GM18861 (cell line): ENCODE data around the gene BIRC7.
"Not testable (repeated sequence)": the region's sequence is repeated elsewhere in the genome, so short reads cannot be mapped to it uniquely, and the experiment has no call there.

ENCODE experiments used
- ATAC-seq: cut with Tn5 transposase; IDR thresholded peaks from one replicate; pipeline ENCODE4 v1.9.1; 2021; ENCODE audit not compliant: unreplicated experiment

The BIRC7 gene

GRCh38 chr20:63246490-63247288 is 11.0 kb downstream of the BIRC7 start:
- ATAC-seq: no peak

DNA sequence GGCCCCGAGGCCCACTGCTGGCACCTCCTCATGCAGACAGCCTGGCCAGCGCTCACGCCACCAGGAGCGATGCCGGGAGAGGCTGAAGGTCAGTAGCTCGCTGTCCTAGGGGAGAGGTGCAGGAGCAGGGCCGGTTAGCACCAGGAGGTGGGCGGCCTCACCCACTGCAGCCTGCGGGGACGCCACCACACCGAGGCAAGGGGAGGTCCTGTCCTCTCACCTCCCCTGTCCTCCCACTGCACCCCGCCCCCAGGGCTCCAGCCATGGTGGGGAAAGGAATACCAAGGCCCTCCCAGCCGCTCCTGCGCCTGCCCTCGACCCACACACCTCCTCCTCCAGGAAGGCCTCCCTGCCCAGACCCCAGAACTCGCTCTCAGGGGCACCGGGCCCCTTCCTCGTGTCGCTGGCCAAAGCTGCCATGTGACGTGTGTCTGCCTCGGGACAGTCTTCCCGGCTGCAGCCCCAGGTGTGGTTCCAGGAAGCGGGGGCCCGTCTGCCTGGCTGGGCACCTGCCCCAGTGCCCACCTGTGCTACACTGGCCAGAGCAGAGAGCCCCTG is 12.0 kb downstream of the BIRC7 start:
- no peak for ATAC-seq

- no peak for ATAC-seq
Measured at GRCh38 chr20:63248835-63249591, 13.3 kb downstream of the BIRC7 start.

- no peak for ATAC-seq
Measured at GRCh38 chr20:63249891-63250290, 14.2 kb downstream of the BIRC7 start.

DNA sequence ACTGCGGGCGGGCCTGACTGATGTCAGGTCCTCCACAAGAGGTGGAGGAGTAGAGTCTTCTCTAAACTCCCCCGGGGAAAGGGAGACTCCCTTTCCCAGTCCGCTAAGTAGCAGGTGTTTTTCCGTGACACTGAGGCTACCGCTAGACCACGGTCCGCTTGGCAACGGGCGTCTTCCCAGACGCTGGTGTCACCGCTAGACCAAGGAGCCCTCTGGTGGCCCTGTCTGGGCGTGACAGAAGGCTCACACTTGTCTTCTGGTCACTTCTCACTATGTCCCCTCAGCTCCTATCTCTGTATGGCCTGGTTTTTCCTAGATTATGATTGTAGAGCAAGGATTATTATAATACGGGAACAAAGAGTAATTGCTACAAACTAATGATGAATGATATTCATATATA is 15.6 kb downstream of the BIRC7 start:
- ATAC-seq: not testable (repeated sequence)

- no peak for ATAC-seq
Measured at GRCh38 chr20:63252284-63252711, 16.6 kb downstream of the BIRC7 start.

DNA sequence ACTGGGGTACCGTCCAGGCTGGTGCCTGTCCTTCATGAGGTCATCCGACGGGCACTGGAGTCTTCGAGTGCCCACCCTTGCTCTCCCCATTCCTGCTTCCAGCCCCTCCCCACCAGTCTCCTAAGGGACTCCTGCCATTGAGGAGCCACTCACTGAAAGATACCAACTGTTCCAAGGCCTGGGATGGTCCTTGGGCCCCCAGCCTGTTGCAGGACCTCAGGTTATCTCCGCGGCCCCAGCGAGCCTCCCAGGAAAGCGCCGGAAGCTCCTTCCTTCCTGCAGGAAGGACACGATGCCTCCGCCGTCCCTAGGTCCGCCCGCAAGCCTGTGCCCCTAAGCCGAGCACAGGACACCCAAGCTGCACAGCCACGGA is 17.3 kb downstream of the BIRC7 start:
- no peak for ATAC-seq

GRCh38 chr20:63253438-63254231 is 17.9 kb downstream of the BIRC7 start:
- ATAC-seq: no peak

DNA sequence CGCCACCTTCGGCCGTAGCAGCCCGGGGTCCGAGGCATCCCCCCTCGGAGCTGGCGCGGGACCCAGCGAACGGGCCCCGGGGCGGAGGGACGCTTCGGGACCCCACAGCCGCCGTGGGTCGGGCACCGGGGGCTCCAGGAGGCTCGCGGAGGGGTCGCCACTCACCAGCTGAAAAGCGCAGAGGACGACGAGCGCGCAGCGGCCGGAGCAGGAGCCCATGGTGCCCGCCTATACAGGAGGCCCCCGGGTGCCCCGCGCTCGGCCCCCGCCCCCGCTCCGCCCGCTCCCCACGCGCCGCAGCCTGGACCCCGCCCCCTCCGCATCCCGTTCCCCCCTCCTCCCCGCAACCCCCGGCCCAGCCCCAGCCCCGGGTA is 18.5 kb downstream of the BIRC7 start, which contains the start of gene NKAIN4:
Gene NKAIN4 (minus strand): TSS at position 232 of the 374 bp plus-strand sequence. CDS start 13 bp downstream, at position 219.
- no peak for ATAC-seq

DNA sequence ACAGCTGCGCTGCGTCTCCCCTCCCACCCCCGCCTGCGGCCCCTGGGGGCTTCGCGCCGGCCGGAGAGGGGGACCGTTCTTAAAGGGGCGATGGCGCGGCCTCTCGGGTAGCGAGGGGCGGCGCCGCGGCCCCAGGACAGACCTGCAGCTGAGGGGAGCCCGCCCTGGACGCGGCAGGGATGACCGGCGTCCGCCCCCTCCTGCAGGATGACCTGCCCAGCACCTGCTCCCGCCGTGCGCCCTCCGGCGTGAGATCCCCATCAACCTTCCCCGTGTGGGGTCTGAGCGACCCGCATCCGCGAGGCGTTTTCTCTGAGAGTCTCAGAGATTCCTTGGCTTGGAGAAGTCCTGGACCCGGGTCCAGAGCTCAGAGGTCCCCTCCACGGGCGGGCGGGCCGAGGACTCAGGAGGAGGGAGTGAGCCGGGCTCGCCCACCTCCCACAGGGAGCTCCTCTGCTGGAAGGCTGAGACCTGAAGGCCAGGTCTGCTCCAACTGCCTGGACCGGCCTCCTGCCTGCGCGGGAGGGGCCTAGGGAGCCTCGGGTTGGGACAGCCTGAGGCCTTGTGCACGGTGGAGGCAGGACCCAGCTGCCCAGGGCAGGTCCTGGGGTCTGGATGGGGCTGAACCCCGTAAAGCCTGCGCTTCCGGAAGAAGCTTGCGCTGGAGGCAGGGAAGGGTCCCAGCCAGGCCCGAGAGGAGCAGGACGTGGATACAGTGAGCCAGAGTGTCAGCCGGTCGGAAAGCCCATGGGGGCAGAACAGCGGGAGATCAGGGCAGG is 19.1 kb downstream of the BIRC7 start:
- ATAC-seq: no peak

DNA sequence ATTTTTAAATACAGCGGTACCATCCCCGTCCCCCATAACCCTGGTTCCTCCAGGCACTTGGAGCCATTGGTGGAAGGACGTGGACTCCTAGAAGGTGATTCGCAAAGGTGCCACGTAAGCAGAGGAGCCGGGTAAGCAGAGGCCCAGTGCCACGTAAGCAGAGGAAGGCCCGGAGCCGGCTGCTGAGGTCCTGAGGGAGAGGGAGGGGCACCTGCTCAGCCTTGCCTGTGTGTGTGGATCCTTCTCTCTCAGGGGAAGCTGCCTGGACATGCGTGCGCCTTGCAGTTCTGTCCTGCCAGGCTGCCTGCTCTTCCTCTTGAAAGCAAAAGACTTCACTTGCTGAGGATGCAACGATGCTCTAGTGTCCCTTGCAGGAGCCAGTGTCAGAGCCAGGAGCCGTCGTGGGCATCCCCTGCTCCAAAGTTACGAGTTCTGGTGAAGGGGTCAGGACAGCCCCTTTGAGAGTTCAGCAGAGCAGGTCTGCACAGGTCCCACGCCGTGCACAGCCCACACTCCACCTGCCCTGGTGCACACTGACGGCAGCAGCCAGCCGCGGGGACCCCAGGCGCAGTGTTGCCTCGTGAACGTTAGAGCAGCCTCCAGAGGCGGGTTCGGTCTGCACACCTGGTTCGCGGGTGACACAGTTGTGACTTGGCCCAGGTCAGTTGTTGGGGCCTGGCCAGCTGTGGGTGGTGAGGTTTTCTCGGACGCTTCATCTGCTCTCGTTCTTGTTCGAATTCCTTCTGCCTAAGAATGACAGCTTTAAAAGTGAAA is 20.4 kb downstream of the BIRC7 start:
- ATAC-seq: no peak

DNA sequence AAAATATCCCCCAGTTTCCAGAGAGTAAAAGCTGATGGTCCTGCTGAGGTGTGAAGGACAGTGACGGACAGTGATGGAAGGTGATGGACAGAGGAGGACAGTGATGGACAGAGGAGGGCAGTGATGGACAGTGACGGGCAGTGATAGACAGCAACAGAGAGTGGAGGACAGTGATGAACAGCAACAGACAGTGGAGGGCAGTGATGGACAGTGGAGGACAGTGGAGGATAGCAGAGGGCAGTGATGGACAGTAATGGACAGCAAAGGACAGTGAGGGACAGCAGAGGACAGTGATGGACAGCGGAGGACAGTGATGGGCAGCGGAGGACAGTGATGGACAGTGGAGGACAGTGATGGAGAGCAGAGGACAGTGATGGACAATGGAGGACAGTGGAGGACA is 21.2 kb downstream of the BIRC7 start:
- no peak for ATAC-seq

GRCh38 chr20:63257629-63258028 is 21.9 kb downstream of the BIRC7 start:
- ATAC-seq: no peak

- no peak for ATAC-seq
Measured at GRCh38 chr20:63258781-63259180, 23.1 kb downstream of the BIRC7 start.

GRCh38 chr20:63259734-63260460 is 24.2 kb downstream of the BIRC7 start:
- no peak for ATAC-seq

- no peak for ATAC-seq
Measured at GRCh38 chr20:63260521-63260920, 24.8 kb downstream of the BIRC7 start.

GRCh38 chr20:63261060-63261794 is 25.5 kb downstream of the BIRC7 start:
- ATAC-seq: no peak

- ATAC-seq: no peak
Measured at GRCh38 chr20:63261795-63262528, 26.3 kb downstream of the BIRC7 start.
